Panc1 (cell line): ENCODE measurements around the gene DDX10. TPM values are rescaled to one million over a fixed set of nuclear protein-coding genes. Genes with fewer than 3 reads are reported as not detected.

ENCODE experiments used
- ATAC-seq: fragments of 200-7000 bp; cut with Tn5 transposase; 2 replicates; pipeline ENCODE4 v1.9.1; 2020; ENCODE audit warnings: mild to moderate bottlenecking, moderate library complexity
- BruUV-seq: library from RNA; stranded (reverse); fragments of 400-500 nt; replicated peaks from 2 replicates; lab custom pipeline; 2021; lab: Mats Ljungman, UMichigan
- CTCF ChIA-PET: fragments of 300-600 bp; sonication (Branson Sonifier 250); formaldehyde crosslinking; loops from one replicate; lab custom pipeline; 2022; ENCODE audit warnings: antibody characterized with exemption; lab: Charles Lee
- POLR2A ChIA-PET: fragments of 300-600 bp; sonication (Branson Sonifier 250); formaldehyde crosslinking; loops from one replicate; lab custom pipeline; 2022; ENCODE audit warnings: antibody characterized with exemption; lab: Charles Lee
- DNase-seq: peaks from one replicate; pipeline ENCODE4 v3.0.0-alpha.2; 2010; ENCODE audit warnings: low read depth, low spot score
- H3K27ac ChIP-seq: 2 replicates; pipeline ENCODE4 v1.5.1; 2011; ENCODE audit warnings: mild to moderate bottlenecking, low read length, inconsistent platforms
- H3K27me3 ChIP-seq: fragments of 200-500 bp; sonication (Bioruptor generic); 2 replicates; pipeline ENCODE4 v1.6.0; 2014; ENCODE audit warnings: low read length, inconsistent platforms; ENCODE audit not compliant: control insufficient read depth, insufficient read depth
- H3K36me3 ChIP-seq: fragments of 200-500 bp; sonication (Bioruptor generic); 2 replicates; pipeline ENCODE4 v1.5.1; 2014; ENCODE audit warnings: inconsistent platforms, mild to moderate bottlenecking, low read length, moderate library complexity; ENCODE audit not compliant: control insufficient read depth, insufficient read depth
- H3K4me1 ChIP-seq: 2 replicates; pipeline ENCODE4 v1.5.1; 2011; ENCODE audit warnings: inconsistent platforms, mild to moderate bottlenecking, low read length, moderate library complexity; ENCODE audit not compliant: control insufficient read depth, insufficient read depth
- H3K4me3 ChIP-seq, 2 experiments: 2 replicates each; pipeline ENCODE4 v1.5.1; 2011 to 2012; ENCODE audit warnings: low read depth in 2 of 2, low read length in 2 of 2, mild to moderate bottlenecking in 2 of 2, inconsistent platforms in 1 of 2, moderate library complexity in 1 of 2
- H3K9me3 ChIP-seq: fragments of 200-500 bp; sonication (Bioruptor generic); 2 replicates; pipeline ENCODE4 v1.5.1; 2014; ENCODE audit warnings: low read depth, mild to moderate bottlenecking, inconsistent platforms, low read length, moderate library complexity; ENCODE audit not compliant: control insufficient read depth, insufficient read depth
- CTCF ChIP-seq: fragments of 450-650 bp; IDR thresholded peaks from 2 replicates; pipeline ENCODE4 v1.5.1; 2017; ENCODE audit warnings: mild to moderate bottlenecking
- POLR2AphosphoS5 ChIP-seq: IDR thresholded peaks from 2 replicates; pipeline ENCODE4 v1.6.1; 2012; ENCODE audit warnings: mild to moderate bottlenecking, low read depth, low read length, moderate library complexity
- REST ChIP-seq, 2 experiments: IDR thresholded peaks; 2 replicates each; pipeline ENCODE4 v1.6.1; 2011 to 2012; ENCODE audit warnings: low read depth in 2 of 2, control low read depth in 1 of 2, low read length in 1 of 2, mild to moderate bottlenecking in 1 of 2, moderate library complexity in 1 of 2; ENCODE audit not compliant: insufficient read depth in 1 of 2
- SIN3A ChIP-seq: IDR thresholded peaks from 2 replicates; pipeline ENCODE4 v1.6.1; 2012; ENCODE audit warnings: low read depth, mild to moderate bottlenecking, low read length, moderate library complexity, borderline replicate concordance; ENCODE audit not compliant: insufficient read depth
- TCF7L2 ChIP-seq: IDR thresholded peaks from 2 replicates; pipeline ENCODE4 v1.6.1; 2011; ENCODE audit warnings: mild to moderate bottlenecking, low read depth, low read length, inconsistent platforms
- in situ Hi-C: cut with HindIII; loops from 2 replicates; pipeline ENCODE4 v1.10.0; 2016; ENCODE audit warnings: low sequenced_read_pairs, low pct_unique_long_range_greater_than_20kb
- intact Hi-C: fragments of 100-400 bp; cut with micrococcal nuclease; formaldehyde crosslinking; loops from one replicate; pipeline ENCODE4 v1.10.0; 2022; ENCODE audit not compliant: unreplicated experiment
- total RNA-seq: library from RNA; stranded (reverse); gene quantifications from one replicate; pipeline ENCODE4 v1.2.1, GENCODE V29; 2021; ENCODE audit not compliant: unreplicated experiment

Gene DDX10
- total RNA-seq, 1 experiment from 2014 or later, result 48.8 TPM

GRCh38 chr11:108709741-108710140 is 44.9 kb downstream of the DDX10 start:
- DNase-seq, result no peak
- no peaks in the 10 kb centered on the region for H3K27me3 ChIP-seq
- CTCF ChIA-PET, result interaction anchor here (0.6 kb wide), 1 partner anchor 336 kb away, joined by 3 read pairs; no protein-coding TSS in a partner anchor
- H3K4me3 ChIP-seq, result no peak overlapping the region
- H3K36me3 ChIP-seq, result peaks cover 10% of the 10 kb centered on the region
- no peak for TF ChIP-seq SIN3A
- TF ChIP-seq CTCF, result no peak
- TF ChIP-seq REST (IDR thresholded peaks at IDR 0.05; ENCODE audit: insufficient read depth in 1 of 2, low read depth in 2 of 2, low read length in 1 of 2), result no peak
- no peak for TF ChIP-seq TCF7L2
- no peak for TF ChIP-seq POLR2AphosphoS5
- H3K27ac ChIP-seq, result no peak overlapping the region
- ATAC-seq, result no peak
- intact Hi-C loops, result no loop called here
- peaks cover 9% of the 10 kb centered on the region; the same call in 1 of the 2 replicates for H3K9me3 ChIP-seq
- in situ Hi-C loops, result no loop called here
- POLR2A ChIA-PET, result no interaction called here
- H3K4me1 ChIP-seq, result no peaks in the 10 kb centered on the region
- BruUV-seq, result no TSS peak

GRCh38 chr11:108713076-108713790 is 48.4 kb downstream of the DDX10 start:
- Histone ChIP-seq H3K4me3 (no peak overlapping the region), H3K27me3 (no peaks in the 10 kb centered on the region), H3K27ac (no peak overlapping the region), H3K9me3 (no peaks in the 10 kb centered on the region), H3K4me1 (no peaks in the 10 kb centered on the region), H3K36me3 (peaks cover 4% of the 10 kb centered on the region; the same call in 1 of the 2 replicates)
- no peak for DNase-seq
- intact Hi-C loops (no loop called here), in situ Hi-C loops (no loop called here)
- no TSS peak for BruUV-seq
- no peak for ATAC-seq
- TF ChIP-seq TCF7L2 (no peak), CTCF (no peak), SIN3A (no peak), POLR2AphosphoS5 (no peak), REST (IDR thresholded peaks at IDR 0.05; ENCODE audit: insufficient read depth in 1 of 2, low read depth in 2 of 2, low read length in 1 of 2) (no peak)
- POLR2A ChIA-PET, result no interaction called here
- CTCF ChIA-PET, result no interaction called here
